NCI-H82 (cell line): Measurements from ENCODE around the gene ARL17A.
"Not testable (repeated sequence)": the region's sequence is repeated elsewhere in the genome, so short reads cannot be mapped to it uniquely, and the experiment has no call there.

Experiments used
- DNase-seq: peaks from one replicate; lab custom pipeline; 2025; lab: John Stamatoyannopoulos, UW

The ARL17A gene

DNA sequence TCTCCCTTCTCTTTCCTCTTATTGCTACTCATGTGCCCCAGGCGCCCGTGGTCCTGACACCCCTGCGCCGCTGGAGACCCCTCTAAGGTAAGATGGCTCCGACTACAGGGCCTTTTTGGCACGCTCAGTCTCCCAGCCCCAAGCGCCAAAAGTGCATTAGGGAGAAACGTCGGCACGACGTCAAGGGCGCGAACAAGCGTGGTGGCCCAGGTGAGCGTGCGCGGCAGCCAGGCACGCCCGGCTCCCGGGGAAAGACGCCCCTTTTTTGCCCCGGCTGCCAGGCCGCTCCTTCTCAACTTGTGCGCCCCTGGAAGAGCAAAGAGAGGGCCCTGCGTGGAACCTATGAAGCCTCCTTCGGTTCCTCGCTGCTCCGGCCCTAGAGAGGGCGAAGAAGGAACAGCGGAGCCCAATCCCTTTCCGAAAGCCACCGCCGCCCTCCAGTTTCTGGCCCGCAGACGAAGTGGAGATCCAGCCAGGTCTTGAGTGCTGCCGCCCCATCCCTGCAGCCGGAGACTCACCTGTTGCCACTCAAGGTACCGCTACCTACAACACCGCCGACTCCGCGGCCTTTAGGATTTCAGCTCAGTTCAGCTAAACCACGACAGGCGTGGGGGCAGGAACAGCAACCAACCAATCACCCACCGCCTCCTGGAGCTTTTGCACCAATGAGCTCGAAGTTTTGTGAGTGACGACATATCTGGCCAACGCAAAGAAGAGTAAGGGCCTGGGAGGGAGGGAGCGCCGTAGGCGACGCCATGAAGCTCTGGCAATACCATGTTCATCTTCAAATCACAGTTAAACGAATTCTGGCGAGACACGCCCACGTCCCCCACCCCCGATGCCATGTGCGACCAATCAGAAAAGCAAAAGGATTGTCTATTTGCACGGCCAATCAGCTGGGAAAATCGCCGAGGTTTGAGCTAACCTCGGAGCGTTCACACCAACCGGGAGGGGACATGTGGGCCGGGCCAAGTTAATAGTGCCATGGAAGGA, at the start of gene ARL17A:
Gene ARL17A (minus strand): TSS at position 609 of the 993 bp plus-strand sequence. CDS start 3,369 bp downstream, outside the sequence.
- DNase-seq, result not testable (repeated sequence)

DNA sequence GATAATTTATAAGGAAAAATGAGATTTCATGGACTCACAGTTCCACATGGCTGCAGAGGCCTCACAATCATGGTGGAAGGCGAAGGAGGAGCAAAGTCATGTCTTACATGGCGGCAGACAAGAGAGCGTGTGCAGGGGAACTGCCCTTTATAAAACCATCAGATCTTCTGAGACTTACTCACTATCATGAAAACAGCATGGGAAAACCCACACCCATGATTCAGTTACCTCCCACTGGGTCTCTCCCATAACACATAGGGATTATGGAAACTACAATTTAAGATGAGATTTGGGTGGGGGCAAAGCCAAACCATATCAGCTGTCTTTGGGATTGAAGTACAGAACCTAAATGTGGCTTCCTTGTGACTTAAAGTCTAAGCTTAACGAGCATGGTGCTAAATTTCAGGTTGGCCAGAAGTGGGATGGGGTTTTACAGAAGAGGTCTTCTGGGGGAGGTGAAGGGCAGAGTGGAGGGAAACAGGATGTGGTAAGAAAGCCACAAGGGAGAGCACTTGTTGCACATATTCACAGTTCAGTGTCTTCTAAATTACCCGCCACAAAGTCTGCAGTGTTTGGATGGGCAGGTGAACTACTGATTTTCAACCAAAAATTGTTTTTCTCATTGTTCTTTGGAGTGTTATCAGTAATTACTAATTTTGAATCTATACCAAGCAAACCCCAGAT, 49.4 kb upstream of the ARL17A start:
- not testable (repeated sequence) for DNase-seq

DNA sequence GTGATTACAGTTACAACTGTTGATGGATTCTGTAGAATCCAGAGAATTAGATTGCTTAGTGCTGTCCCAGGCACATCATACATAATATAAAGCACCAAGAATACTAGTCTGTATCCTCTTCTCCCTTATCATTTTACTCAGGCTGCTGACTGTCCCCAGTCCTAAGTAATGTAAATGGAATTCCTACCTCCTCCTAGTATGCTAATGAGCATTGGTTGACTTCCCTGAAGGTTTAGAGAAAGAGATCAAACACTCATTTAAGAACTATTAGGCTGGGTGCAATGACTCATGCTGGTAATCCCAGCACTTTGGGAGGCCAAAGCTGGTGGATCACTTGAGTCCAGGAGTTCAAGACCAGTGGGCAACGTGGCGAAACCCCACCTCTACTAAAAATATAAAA, 48.0 kb upstream of the ARL17A start:
- not testable (repeated sequence) for DNase-seq

DNA sequence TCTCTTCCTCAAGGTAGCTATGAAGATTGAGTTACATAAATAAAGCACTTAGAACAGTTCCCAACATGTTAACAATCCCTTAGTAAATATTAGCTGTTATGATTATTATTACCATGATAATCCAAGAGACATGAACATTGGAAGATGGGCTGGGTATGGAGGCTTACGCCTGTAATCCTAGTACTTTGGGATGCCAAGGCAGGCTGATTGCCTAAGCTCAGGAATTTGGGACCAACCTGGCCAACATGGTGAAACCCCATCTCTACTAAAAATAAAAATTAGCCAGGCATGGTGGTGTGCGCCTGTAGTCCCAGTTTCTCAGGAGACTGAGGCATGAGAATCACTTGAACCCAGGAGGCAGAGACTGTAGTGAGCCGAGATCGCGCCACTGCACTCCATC, 45.2 kb upstream of the ARL17A start:
- DNase-seq, result not testable (repeated sequence)

DNA sequence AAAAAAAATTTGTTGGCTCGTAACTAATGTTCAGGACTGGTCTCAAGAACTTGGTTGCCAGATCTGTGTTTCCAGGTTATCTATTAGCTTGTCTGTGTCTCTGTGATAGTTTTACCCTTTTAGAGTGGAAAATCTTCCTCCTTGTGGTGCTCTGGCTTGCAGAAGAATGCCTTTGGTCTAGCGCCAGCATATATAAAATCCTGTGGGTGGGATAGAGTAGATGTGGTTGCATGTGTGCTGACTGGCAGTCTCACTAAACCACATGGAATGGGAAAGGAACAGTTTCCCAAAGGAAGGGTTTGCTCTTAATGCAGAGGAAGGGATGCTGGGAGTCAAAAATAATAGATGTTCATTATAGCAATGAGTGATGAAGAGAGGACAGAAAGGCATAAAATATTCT, 44.3 kb upstream of the ARL17A start:
- DNase-seq, result not testable (repeated sequence)

DNA sequence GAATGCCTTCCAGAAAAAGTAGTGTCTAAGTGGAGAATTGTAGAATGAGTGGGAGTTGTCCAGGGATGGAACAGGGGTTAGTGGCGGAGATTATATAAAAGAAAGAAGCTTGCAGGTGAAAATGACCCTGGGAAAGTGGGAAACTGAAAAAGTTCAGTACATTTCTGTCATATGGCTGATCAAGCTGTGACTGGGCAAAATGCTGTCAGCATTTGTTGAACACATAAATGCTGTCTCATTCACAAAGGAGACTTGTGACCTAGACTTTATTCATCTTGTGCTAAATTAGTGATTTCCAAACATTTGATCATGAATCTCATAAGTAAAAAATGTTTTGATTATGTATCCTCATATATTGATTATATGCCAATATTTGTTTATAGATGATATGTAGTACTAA, 39.5 kb upstream of the ARL17A start:
- not testable (repeated sequence) for DNase-seq

DNA sequence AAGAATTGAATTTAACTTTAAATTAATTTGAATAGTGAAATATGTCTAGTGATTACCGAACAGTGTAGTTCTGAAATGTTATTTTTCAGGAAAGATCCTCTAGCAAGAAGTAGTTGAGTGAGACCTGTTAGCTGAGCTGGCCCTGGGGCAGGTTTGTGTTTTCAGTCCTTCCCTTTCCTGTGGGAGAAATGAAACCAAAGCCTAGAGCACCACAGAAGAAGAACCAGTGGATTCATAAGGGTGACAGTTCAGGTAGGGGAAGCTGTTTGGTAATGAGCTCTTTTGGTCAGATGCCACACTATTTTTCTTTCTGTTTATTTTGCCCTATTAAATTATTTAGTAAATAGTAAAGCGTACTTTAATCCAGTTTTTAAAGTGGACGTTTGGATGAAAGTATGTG, 37.6 kb upstream of the ARL17A start:
- DNase-seq, result not testable (repeated sequence)

DNA sequence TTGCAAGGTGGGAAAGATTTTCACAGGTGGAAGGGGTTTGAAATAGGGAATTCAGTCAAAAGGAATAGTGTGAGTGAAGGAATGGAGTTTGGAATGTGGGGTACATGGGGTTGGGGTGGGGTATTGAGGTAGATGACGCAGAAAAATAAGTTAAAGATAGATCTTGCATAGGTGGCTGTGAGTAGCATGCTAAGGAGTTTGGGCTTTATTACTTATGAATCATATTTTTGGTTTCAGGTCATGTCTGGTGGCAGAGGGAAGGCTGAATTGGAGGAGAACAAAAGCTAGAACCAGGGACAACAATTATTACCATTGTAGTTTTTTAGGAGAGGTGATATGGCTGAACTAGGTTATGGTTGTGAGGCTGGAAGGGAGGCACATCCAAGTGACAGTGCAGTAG, 34.4 kb upstream of the ARL17A start:
- DNase-seq, result not testable (repeated sequence)

DNA sequence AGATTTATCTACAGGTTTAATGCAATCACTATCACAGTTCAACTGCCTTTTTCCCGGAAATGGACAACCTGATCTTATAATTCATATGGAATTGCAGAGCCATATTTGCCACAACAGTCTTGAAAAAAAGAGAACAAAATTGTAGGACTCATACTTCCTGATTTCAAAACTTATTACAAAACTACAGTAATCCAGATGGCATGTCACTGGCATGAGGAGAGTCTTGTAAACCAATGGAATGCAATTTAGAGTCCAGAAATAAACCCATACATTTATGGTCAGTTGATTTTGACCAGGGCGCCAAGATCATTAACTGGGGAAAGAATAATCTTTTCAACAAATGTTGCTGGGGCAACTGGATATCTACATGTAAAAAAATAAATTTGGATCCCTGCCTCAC, 31.8 kb upstream of the ARL17A start:
- DNase-seq, result not testable (repeated sequence)

DNA sequence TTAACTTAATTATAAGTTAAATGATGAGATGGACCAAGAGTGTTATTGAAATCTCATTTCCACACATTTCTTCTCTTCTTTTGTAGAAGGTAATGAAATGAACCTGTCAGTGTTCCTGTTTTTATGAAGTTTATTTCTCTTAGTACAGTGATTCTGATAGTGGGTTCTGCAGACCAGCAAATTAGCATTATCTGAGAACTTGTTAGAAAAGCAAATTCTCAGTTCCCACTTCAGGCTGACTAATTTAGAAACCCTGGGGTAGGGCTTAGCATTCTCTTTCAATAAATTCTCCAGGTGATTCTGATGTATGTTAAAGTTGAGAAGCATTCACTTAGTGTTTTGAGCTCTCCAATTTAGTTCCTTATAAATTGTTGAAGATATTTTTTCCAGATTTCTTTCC, 23.6 kb upstream of the ARL17A start:
- DNase-seq, result not testable (repeated sequence)

DNA sequence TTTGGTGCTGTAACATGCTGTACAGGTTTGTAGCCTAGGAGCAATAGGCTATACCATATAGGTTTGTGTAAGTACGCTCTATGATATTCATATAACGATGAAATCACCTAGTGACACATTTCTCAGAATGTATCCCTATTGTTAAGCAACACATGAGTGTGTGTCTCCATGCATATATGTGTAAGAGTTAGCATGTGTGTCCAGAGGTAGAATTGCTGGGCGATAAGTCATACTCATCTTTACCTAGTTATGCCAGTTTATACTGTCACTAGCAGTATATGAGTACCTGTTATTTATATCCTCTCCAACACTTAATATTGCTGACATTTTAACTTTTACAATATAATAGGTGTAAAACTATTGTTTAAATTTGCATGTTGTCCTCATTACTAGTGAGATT, 21.3 kb upstream of the ARL17A start:
- DNase-seq, result not testable (repeated sequence)

DNA sequence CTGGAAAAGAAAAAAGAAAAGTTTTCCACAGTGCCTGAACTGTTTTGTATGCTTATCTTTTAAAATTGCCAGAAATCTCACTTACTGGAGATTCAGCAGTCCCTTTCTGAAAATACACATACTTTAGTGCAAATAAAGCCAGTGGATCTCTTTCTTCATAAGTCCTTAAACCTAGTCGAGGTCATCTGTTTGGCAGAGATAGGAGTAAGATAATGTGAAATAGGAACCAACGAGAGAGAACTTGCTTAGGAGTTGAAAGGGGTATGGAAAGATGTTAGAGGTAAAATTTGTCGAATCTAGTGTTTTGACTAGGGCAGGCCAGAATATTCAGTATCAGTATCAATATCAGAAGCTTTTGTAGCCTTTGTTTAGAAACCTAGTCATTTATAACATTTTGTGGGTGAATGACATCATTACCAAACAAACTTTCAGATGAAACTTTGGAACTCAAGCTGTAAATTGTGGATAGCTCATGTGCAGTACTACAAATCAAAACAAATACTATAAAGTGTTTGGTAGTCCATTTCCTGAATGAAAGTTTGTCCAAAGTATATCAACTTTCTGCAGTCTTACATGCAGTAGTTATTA, 18.9 kb upstream of the ARL17A start:
- DNase-seq, result not testable (repeated sequence)

DNA sequence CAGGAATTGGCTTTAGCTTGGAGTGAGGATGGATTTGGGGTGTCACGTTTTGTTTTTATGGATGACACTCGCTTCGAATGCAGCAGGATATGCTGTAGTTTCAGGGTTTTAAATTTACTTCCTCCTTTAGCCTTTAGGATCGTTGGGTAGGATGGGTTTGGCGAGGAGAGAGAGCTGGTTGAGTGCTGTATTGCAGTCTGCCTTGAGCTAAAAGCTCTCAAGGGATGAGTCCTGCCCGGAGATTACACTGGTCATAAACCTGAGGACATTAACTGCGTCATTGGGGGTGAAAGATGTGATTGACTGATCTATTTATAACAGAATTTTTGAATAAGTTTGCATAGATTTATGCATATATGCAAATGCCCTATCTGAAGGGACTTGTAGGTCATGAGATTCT, 11.8 kb upstream of the ARL17A start:
- DNase-seq, result not testable (repeated sequence)

DNA sequence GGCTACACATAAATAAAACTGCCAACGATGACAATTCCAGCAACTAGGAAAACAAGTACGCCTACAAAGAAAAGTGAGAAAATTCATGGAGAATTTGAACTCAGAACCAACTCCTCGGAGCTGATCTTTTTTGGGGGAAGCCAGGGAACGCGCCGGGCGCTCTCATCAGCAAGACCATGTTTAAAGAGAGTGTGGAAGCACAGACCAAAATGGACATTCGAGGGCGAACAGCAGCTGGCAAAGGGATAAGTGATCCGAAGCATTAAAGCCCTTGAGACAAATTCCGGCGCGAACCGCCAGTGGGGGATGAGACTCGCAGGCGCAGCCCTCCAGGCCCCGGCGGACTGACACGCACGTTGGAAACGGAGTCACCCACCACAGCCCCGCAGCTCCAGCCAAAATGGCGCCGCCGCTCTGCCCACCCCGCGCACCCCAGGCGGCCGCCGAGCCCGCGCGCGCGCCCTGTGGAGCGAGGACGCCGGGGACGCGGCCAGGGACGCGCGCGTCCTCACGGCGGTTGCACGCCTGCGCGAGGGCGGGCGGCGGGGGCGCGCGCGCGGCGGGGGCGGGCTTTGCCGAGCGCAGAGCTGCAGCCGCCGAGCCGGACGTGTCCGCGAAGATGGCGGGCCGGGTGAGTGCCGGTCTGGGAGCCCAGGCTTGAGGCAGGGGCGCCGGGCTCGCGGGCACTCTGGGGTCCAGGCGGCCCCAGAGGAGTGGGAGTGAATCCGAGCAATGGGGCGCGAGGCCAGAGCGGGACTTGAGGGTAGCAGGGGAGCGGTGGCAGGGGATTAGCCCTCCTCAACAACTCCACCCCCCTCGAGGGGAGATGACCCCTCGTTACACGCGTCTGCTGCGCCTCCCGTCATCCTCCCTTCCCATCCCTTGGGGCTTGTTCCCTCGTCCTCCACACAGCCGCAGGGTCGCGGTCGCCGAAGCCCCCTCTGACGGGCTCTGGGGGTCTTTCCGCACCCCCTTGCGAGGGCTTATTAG, 11.0 kb upstream of the ARL17A start, which contains the start of gene NSF:
Gene NSF (plus strand): TSS at position 513 of the 990 bp plus-strand sequence. CDS start 107 bp downstream, at position 620.
- DNase-seq, result not testable (repeated sequence)

DNA sequence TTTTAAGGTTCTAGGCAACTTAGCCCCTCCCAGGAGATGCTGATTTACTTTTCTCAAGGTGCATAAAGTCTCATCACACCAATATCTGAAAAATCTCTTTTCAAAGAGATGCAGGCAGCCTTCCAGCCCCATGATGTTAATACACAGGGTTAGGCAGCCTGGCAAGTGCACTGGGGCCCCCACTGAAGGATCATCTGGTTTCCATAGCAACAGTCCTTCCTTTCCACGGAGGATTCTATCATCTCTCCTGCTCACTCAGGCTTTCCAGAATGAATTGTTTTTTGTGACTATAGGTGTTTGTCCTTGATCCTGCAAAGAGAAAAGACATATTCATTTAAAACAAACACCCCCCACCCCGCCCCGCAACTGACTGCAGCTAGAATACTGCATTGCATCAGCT, 6.0 kb upstream of the ARL17A start:
- DNase-seq, result not testable (repeated sequence)

DNA sequence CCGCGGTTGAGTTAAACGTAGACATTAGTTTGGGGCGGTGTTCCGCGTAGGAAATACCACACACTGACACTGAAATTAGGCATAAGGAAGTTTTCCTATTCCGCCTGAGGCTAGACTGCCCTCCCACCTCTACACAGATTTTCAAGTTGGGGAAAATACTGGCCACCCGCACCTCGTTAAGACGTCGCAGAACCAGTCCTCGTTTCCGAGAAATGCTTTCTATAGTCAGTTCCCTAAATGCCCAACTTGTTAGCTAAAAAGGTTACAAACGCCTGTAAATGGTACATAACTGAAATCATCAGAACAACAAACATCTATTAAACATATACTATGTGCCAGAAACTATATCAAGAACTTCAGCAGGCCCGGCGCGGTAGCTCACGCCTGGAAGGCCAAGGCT, 591 bp upstream of the ARL17A start:
- not testable (repeated sequence) for DNase-seq

DNA sequence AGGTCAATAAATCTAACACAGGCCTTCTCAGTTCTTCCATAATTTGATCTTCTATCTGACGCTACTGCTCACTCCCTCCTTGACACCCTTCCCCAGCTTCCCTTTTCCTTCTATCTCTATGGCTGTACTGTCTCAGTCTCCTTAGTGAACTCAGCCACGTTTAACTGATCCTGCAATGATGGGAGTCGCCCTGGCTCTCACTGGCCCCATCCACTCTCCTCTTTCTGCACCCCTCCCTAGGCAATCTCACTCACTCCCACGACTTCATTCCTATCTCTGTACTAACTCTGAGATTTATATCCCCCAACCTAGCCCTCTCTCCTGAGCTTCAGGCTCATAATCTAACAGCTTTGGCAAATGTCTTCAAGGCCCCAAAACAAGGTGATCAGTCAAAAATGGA, 7.7 kb downstream of the ARL17A start:
- DNase-seq, result not testable (repeated sequence)

DNA sequence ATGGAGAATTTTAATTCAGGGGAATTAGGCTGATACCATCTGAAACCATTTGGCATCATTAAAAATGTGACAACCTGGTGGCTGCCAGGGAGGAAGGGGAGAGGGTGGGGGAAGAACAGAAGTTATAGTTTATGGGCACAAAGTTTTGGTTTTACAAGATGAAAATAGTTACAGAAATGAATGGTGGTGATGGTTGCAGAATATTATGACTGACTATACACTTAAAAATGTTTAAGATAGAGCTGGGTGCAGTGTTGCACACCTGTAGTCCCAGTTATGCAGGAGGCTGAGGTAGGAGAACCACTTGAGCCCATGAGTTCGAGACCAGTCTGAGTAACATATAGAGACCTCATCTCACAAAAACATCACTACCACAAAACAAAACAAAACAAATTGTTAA, 12.5 kb downstream of the ARL17A start:
- not testable (repeated sequence) for DNase-seq

DNA sequence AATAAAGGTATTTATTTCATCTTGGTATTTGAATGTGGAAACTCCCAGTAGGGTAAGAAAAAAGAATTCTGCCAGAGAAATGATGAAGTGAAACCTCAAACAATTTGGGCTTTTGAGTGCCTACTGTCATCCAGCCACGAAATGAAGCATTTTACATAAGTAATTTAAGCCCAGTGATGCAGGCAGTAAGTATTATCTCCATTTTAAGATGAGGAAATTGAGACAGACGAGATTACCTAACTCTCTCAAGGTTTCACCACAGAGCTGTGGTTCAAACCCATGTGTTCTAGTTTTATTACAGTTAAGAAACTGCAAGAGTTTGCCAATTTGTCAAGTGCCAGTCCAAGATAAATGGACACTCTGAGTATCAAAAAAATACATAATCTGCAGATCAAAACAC, 13.2 kb downstream of the ARL17A start:
- DNase-seq, result not testable (repeated sequence)

DNA sequence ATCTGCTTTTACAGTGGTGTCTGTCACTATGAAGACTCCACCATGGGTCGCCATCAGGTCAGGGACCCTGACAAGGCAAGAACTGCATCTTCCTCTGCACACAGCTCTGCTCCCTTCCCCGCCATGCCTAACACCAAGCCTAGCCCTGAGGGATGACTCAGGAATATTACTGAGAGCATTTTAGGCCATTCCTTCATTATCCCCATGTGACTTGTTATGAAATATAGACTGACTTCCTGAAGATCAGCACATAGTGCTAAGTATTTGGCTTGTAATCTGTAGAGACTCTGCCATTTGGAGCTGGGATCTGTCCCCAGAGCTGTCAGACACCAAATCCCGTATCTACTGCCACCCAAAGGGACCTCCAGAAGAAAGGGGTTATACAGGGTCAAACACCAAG, 19.4 kb downstream of the ARL17A start:
- DNase-seq, result not testable (repeated sequence)

DNA sequence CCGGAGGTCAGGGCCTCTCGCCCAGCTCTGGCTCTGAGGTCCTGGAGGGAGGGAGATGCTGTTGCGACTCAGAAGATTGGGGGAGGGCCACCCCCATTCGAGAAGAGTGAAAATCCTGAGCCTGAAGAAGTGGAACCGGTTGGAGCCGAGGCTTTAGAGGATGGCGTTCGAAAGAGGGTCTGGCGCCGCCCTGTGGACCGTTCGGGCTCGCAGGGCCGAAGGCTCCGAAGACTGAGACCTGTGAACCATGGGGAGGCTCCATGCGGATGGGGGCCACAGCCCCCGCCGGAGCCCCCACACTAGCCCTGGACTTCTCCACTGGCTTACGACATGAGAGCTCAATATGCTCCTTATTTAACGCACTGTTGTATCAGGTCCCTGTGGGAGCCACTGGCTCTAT, 20.3 kb downstream of the ARL17A start:
- DNase-seq, result not testable (repeated sequence)
